OCI-LY7 (cell line): Measurements from ENCODE around the gene SMIM22.

ENCODE experiments used
- EZH2phosphoT487 ChIP-seq: fragments of 200-600 bp; sonication (generic); IDR thresholded peaks from 2 replicates; pipeline ENCODE4 v1.6.1; 2018; ENCODE audit warnings: low read depth, borderline replicate concordance, mild to moderate bottlenecking, mixed run types, antibody characterized with exemption, low read length, moderate library complexity, mixed read lengths
- TF ChIP-seq, protein P1 (sequence below): fragments of 200-600 bp; sonication (generic); conservative IDR thresholded peaks from 2 replicates; pipeline ENCODE4 v1.5.1; 2014; ENCODE audit warnings: mild to moderate bottlenecking, antibody characterized with exemption, low read length, moderate library complexity, mixed read lengths

DNA sequence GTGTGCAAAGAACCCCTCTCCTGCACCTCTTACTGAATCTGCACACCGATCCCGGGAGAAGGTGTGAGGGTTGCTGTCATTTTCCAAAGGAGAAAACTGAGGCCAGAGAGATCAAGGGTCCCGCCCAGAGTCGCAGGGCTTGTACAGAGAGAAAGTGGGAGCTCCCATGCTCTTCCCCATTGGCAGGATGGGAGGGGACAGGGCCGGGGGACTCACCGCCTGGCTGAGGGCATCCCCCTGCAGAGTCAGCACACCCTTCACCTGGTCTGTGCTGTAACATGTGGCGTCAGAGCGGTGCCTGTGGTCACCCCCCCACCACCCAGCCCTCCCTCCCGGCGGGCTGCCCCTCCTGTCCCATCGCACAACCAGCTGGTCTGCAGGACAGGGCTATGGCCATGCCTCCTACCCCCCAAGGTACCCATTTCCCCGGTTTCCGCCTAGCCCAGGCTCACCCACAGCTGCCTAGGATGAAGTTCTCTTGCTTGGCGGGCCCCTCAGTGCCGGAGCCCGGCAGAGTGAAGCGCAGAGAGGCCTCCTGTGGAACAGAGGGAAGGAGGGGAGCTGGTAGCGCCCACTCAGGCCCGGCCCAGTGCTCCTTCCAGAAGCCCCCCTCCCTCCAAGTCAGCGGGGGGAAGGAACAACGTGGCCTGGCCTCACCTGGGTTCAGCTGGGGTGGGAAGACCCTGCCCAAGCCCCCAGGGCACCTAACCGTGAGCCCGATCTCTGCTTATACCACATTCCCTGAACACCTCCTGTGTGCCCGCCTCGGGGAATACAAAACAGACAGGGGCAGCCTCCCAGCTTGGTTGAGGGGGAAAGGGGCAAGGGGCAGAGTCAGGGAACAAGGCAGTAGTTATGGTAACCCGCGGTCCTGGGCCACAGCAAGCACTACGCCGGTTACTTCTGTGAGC, 6.1 kb downstream of the SMIM22 start:
- TF ChIP-seq, protein P1, sequence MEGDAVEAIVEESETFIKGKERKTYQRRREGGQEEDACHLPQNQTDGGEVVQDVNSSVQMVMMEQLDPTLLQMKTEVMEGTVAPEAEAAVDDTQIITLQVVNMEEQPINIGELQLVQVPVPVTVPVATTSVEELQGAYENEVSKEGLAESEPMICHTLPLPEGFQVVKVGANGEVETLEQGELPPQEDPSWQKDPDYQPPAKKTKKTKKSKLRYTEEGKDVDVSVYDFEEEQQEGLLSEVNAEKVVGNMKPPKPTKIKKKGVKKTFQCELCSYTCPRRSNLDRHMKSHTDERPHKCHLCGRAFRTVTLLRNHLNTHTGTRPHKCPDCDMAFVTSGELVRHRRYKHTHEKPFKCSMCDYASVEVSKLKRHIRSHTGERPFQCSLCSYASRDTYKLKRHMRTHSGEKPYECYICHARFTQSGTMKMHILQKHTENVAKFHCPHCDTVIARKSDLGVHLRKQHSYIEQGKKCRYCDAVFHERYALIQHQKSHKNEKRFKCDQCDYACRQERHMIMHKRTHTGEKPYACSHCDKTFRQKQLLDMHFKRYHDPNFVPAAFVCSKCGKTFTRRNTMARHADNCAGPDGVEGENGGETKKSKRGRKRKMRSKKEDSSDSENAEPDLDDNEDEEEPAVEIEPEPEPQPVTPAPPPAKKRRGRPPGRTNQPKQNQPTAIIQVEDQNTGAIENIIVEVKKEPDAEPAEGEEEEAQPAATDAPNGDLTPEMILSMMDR: no peak
- TF ChIP-seq EZH2phosphoT487: no peak
